Measurements from ENCODE around the gene CWF19L1. TPM values are rescaled to one million over a fixed set of nuclear protein-coding genes. Genes with fewer than 3 reads are reported as not detected.

The CWF19L1 gene
- total and polyA plus RNA-seq, 2 donors (not counting 3 experiments of a cell fraction or from before 2014, with no cell fraction given), result 11.5 to 29.9 TPM

DNA sequence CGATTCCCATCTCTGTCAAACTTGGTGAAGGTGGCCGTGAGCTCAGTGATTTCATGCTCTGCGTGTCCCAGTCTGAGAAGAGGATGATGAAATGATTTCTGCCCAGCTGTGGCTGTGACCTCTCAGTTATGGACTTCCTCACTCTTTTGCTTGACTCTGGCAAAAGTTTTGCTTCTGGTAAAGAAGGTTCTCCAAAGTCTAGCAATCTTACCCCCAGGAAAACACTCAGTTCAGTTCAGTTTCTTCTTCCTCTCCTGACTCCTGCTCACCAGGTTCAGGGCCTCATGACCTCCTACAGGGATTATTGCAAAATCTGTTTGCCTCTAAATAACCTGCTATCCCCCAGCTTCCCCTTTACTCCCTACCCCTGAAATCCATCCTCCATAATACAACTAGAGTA, 23.9 kb upstream of the CWF19L1 start:
- ChIA-PET POLR2A (interaction anchor here (0.6 kb wide), 1 partner anchor 25 kb away, joined by 5 read pairs; no protein-coding TSS in a partner anchor), CTCF (no interaction called here)
- H3K9me1 ChIP-seq (replicated peaks; ENCODE audit: control insufficient read depth, extremely low read depth, insufficient read depth, low read length), result no peaks in the 10 kb centered on the region
- no peaks in the 10 kb centered on the region for H3K79me2 ChIP-seq (ENCODE audit: control insufficient read depth, insufficient read depth, low read length)
- no peak for DNase-seq (ENCODE audit: low read depth, low spot score)
- BruUV-seq (replicated peaks), result no TSS peak
- no peak overlapping the region for H2AFZ ChIP-seq (ENCODE audit: low read depth, low read length)
- H3K9me3 ChIP-seq (replicated peaks; ENCODE audit: control insufficient read depth, insufficient read depth, low read length), result no peaks in the 10 kb centered on the region
- peaks cover 4% of the 10 kb centered on the region for H3K4me1 ChIP-seq (ENCODE audit: control insufficient read depth, extremely low read depth, insufficient read depth, low read length)
- H3K27me3 ChIP-seq (ENCODE audit: control insufficient read depth in 2 of 2, insufficient read depth in 2 of 2, low read length in 2 of 2), result peaks cover 19 to 22% of the 10 kb centered on the region in 2 experiments
- H3K36me3 ChIP-seq (ENCODE audit: control insufficient read depth in 2 of 2, extremely low read depth in 1 of 2, insufficient read depth in 2 of 2, low read length in 2 of 2), result no peaks in the 10 kb centered on the region
- H3K4me2 ChIP-seq (ENCODE audit: insufficient read depth, low read length), result no peak overlapping the region
- dilution Hi-C loops (cut with MboI; ENCODE audit: extremely low pct_ligation_motif_present, low sequenced_read_pairs), result no loop called here
- no peak overlapping the region for H3K9ac ChIP-seq (replicated peaks; ENCODE audit: extremely low read depth, insufficient read depth, low read length)
- intact Hi-C loops (cut with micrococcal nuclease), result no loop called here
- no peak overlapping the region for H3K4me3 ChIP-seq (replicated peaks in 1 of 3; ENCODE audit: insufficient read depth in 1 of 3, low read depth in 1 of 3, low read length in 3 of 3)
- FAIRE-seq, result no peak
- TF ChIP-seq POLR2A (IDR thresholded peaks at IDR 0.05; ENCODE audit: low read depth, low read length) (no peak), MYC (IDR thresholded peaks at IDR 0.05; ENCODE audit: low read depth, low read length) (no peak), EZH2 (IDR thresholded peaks at IDR 0.05; ENCODE audit: borderline replicate concordance, low read depth, low read length, severe bottlenecking) (no peak)
- no peaks in the 10 kb centered on the region for H4K20me1 ChIP-seq (replicated peaks; ENCODE audit: control insufficient read depth, extremely low read depth, insufficient read depth, low read length)
- H3K27ac ChIP-seq (ENCODE audit: insufficient read depth, low read depth, low read length), result no peak overlapping the region

GRCh38 chr10:100289641-100290040, 22.2 kb upstream of the CWF19L1 start:
- dilution Hi-C loops (cut with MboI; ENCODE audit: extremely low pct_ligation_motif_present, low sequenced_read_pairs) (no loop called here), intact Hi-C loops (cut with micrococcal nuclease) (loop anchor here (5.0 kb wide), 2 partner anchors 58 to 623 kb away; partner anchors contain the start of genes SCD and SLF2)
- H4K20me1 ChIP-seq (replicated peaks; ENCODE audit: control insufficient read depth, extremely low read depth, insufficient read depth, low read length), result no peaks in the 10 kb centered on the region
- H3K27me3 ChIP-seq (ENCODE audit: control insufficient read depth in 2 of 2, insufficient read depth in 2 of 2, low read length in 2 of 2), result peaks cover 19 to 22% of the 10 kb centered on the region in 2 experiments
- no TSS peak for BruUV-seq (replicated peaks)
- H3K27ac ChIP-seq (ENCODE audit: insufficient read depth, low read depth, low read length), result no peak overlapping the region
- no peak overlapping the region for H3K4me2 ChIP-seq (ENCODE audit: insufficient read depth, low read length)
- no peaks in the 10 kb centered on the region for H3K9me3 ChIP-seq (replicated peaks; ENCODE audit: control insufficient read depth, insufficient read depth, low read length)
- no peak for DNase-seq (ENCODE audit: low read depth, low spot score)
- POLR2A ChIA-PET, result no interaction called here
- H3K9ac ChIP-seq (replicated peaks; ENCODE audit: extremely low read depth, insufficient read depth, low read length), result no peak overlapping the region
- no peak overlapping the region for H2AFZ ChIP-seq (ENCODE audit: low read depth, low read length)
- no peak overlapping the region for H3K4me3 ChIP-seq (replicated peaks in 1 of 3; ENCODE audit: insufficient read depth in 1 of 3, low read depth in 1 of 3, low read length in 3 of 3)
- FAIRE-seq, result no peak
- TF ChIP-seq EZH2 (IDR thresholded peaks at IDR 0.05; ENCODE audit: borderline replicate concordance, low read depth, low read length, severe bottlenecking) (no peak), MAX (IDR thresholded peaks at IDR 0.05; ENCODE audit: insufficient read depth, insufficient read length) (no peak), JUN (IDR thresholded peaks at IDR 0.05; ENCODE audit: borderline replicate concordance, insufficient read depth, insufficient read length, low read depth) (no peak), POLR2A (IDR thresholded peaks at IDR 0.05; ENCODE audit: low read depth, low read length) (no peak)
- H3K36me3 ChIP-seq (ENCODE audit: control insufficient read depth in 2 of 2, extremely low read depth in 1 of 2, insufficient read depth in 2 of 2, low read length in 2 of 2), result no peaks in the 10 kb centered on the region
- H3K9me1 ChIP-seq (replicated peaks; ENCODE audit: control insufficient read depth, extremely low read depth, insufficient read depth, low read length), result no peaks in the 10 kb centered on the region
- H3K79me2 ChIP-seq (ENCODE audit: control insufficient read depth, insufficient read depth, low read length), result peaks cover 13% of the 10 kb centered on the region
- CTCF ChIA-PET, result interaction anchor here (2.0 kb wide), 1 partner anchor 14 kb away, joined by 8 read pairs; no protein-coding TSS in a partner anchor
- peaks cover 9% of the 10 kb centered on the region for H3K4me1 ChIP-seq (ENCODE audit: control insufficient read depth, extremely low read depth, insufficient read depth, low read length)

Data from endothelial cell of umbilical vein (primary cell).